ENCODE measurements around the gene SND1.

DNA sequence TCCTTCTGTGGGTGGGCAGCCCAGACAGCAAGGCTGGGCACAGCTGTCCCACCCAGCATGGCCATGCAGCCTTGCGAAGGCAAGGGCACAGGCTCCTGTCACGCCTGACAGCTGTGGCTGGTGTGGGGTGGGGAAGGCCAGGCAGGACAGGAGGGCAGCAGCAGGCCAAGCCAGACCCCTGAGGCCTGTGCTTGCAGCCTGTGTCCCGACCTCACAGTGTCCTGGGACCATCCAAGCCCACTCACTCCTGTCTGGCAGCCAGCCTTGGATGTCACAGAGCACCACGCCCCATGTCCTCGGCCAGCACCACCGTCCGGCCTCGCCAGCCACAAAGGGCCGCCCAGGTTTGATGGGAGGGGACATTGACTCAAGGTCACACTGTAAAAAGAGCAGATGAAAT lies 464.7 kb downstream of the SND1 start:
- TF ChIP-seq POLR2A (IDR thresholded peaks at IDR 0.05) (no peak), POLR2AphosphoS5 (IDR thresholded peaks at IDR 0.05) (peak in 2 of 3 donors; percentile 28 to 42)
- TF ChIP-seq, protein P1, sequence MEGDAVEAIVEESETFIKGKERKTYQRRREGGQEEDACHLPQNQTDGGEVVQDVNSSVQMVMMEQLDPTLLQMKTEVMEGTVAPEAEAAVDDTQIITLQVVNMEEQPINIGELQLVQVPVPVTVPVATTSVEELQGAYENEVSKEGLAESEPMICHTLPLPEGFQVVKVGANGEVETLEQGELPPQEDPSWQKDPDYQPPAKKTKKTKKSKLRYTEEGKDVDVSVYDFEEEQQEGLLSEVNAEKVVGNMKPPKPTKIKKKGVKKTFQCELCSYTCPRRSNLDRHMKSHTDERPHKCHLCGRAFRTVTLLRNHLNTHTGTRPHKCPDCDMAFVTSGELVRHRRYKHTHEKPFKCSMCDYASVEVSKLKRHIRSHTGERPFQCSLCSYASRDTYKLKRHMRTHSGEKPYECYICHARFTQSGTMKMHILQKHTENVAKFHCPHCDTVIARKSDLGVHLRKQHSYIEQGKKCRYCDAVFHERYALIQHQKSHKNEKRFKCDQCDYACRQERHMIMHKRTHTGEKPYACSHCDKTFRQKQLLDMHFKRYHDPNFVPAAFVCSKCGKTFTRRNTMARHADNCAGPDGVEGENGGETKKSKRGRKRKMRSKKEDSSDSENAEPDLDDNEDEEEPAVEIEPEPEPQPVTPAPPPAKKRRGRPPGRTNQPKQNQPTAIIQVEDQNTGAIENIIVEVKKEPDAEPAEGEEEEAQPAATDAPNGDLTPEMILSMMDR (IDR thresholded peaks at IDR 0.05 in 8 of 11, conservative IDR thresholded peaks at IDR 0.05 in 3 of 11), result no peak
